ENCODE data around the gene RAB11FIP4.

DNA sequence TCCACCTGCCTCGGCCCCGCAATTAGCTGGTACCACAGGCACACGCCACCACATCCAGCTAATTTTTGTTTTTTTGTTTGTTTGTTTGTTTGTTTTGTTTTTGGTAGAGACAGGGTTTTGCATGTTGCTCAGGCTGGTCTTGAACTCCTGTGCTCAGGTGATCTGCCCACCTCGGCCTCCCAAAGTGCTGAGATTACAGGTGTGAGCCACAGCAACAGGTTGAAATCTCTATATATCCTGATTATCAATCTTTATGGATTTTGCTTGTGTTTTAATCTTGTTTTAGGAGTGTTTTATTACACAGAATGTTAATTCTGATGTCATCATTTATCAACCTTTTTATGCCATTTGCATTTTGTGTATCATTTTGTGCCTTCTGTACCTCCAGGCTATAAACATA, 48.2 kb downstream of the RAB11FIP4 start:
- no peak for TF ChIP-seq CTCF (IDR thresholded peaks at IDR 0.05)
- TF ChIP-seq POLR2A (IDR thresholded peaks at IDR 0.05) = no peak
- TF ChIP-seq EP300 (IDR thresholded peaks at IDR 0.05) = no peak
- TF ChIP-seq POLR2AphosphoS5 (IDR thresholded peaks at IDR 0.05) = no peak

Measured in gastroesophageal sphincter (tissue), 3 donors.